H1 (cell line): ENCODE results near the gene EPN2. TPM values are rescaled to one million over a fixed set of nuclear protein-coding genes. Genes with fewer than 3 reads are reported as not detected.

ENCODE experiments used
- CTCF ChIA-PET: fragments of 300-600 bp; sonication (Branson Sonifier 250); formaldehyde crosslinking; loops from one replicate; lab custom pipeline; 2021; ENCODE audit not compliant: partially characterized antibody; lab: Charles Lee
- POLR2A ChIA-PET: fragments of 300-600 bp; sonication (Branson Sonifier 250); formaldehyde crosslinking; loops from one replicate; lab custom pipeline; 2021; ENCODE audit warnings: inconsistent platforms; ENCODE audit not compliant: partially characterized antibody; lab: Charles Lee
- DNase-seq, 2 experiments: peaks; one replicate each; pipeline versions ENCODE4 v3.0.0 to v3.0.0-alpha.2; 2010 to 2022; ENCODE audit warnings: low spot score in 2 of 2, low read depth in 1 of 2, mixed read lengths in 1 of 2
- FAIRE-seq: peaks from 2 replicates; lab custom pipeline; 2011; peaks lifted over from hg19 to GRCh38; lab: Jason Lieb, UNC
- H2AFZ ChIP-seq: 2 replicates; pipeline ENCODE4 v1.8.1; 2012; ENCODE audit warnings: low read length, inconsistent platforms
- H2AK5ac ChIP-seq: 2 replicates; pipeline ENCODE4 v1.6.1; 2013; ENCODE audit warnings: low read depth, low read length
- H2BK120ac ChIP-seq: replicated peaks from 2 replicates; pipeline ENCODE3; 2013; ENCODE audit warnings: low read depth, low read length, inconsistent platforms
- H2BK12ac ChIP-seq: 2 replicates; pipeline ENCODE4 v1.6.1; 2013; ENCODE audit warnings: low read depth, low read length
- H2BK15ac ChIP-seq: 2 replicates; pipeline ENCODE4 v1.6.1; 2013; ENCODE audit warnings: low read length
- H2BK20ac ChIP-seq: 2 replicates; pipeline ENCODE4 v1.6.1; 2013; ENCODE audit warnings: low read length
- H2BK5ac ChIP-seq: 2 replicates; pipeline ENCODE4 v1.6.1; 2013; ENCODE audit warnings: low read depth, low read length
- H3K14ac ChIP-seq: 2 replicates; pipeline ENCODE4 v1.6.1; 2013; ENCODE audit warnings: inconsistent platforms; ENCODE audit not compliant: insufficient read length
- H3K18ac ChIP-seq: 2 replicates; pipeline ENCODE4 v1.6.1; 2013; ENCODE audit warnings: low read length; ENCODE audit errors: extremely low read depth
- H3K23ac ChIP-seq: 2 replicates; pipeline ENCODE4 v1.6.1; 2013; ENCODE audit warnings: inconsistent platforms; ENCODE audit not compliant: insufficient read length
- H3K23me2 ChIP-seq: 2 replicates; pipeline ENCODE4 v1.6.1; 2013; ENCODE audit warnings: low read depth, low read length
- H3K27ac ChIP-seq: 2 replicates; pipeline ENCODE4 v1.6.1; 2011; ENCODE audit warnings: low read depth, low read length, inconsistent platforms
- H3K27me3 ChIP-seq, 4 experiments: replicated peaks in 1 of 4; 1 replicate in 1 of 4; 2 replicates in 3 of 4; pipeline versions ENCODE4 v1.6.1 to v1.8.1; 2011 to 2013; ENCODE audit warnings: low read length in 3 of 4, mild to moderate bottlenecking in 3 of 4, inconsistent platforms in 2 of 4, mixed read lengths in 2 of 4, moderate library complexity in 1 of 4; ENCODE audit not compliant: control insufficient read depth in 3 of 4, insufficient read depth in 3 of 4; ENCODE audit errors: extremely low read depth in 1 of 4
- H3K36me3 ChIP-seq, 4 experiments: 2 replicates each; pipeline versions ENCODE4 v1.6.1 to v1.8.1; 2011 to 2013; ENCODE audit warnings: mild to moderate bottlenecking in 4 of 4, low read length in 3 of 4, moderate library complexity in 2 of 4, control low read depth in 1 of 4, inconsistent platforms in 1 of 4; ENCODE audit not compliant: insufficient read depth in 4 of 4, control insufficient read depth in 2 of 4
- H3K4ac ChIP-seq: replicated peaks from 2 replicates; pipeline ENCODE3; 2013; ENCODE audit warnings: low read length, low read depth, mixed read lengths, inconsistent platforms; ENCODE audit not compliant: insufficient read length
- H3K4me1 ChIP-seq, 4 experiments: replicated peaks in 1 of 4; 1 replicate in 1 of 4; 2 replicates in 3 of 4; pipeline versions ENCODE4 v1.6.1 to v1.8.1; 2011 to 2013; ENCODE audit warnings: low read length in 3 of 4, inconsistent platforms in 2 of 4, mixed read lengths in 1 of 4; ENCODE audit not compliant: insufficient read depth in 4 of 4, control insufficient read depth in 3 of 4
- H3K4me2 ChIP-seq, 2 experiments: 2 replicates each; pipeline versions ENCODE4 v1.6.1 to v1.8.1; 2011 to 2013; ENCODE audit warnings: low read depth in 2 of 2, low read length in 2 of 2, control low read depth in 1 of 2, inconsistent platforms in 1 of 2, mild to moderate bottlenecking in 1 of 2; ENCODE audit not compliant: insufficient read depth in 1 of 2
- H3K4me3 ChIP-seq, 4 experiments: fragments of 200-600, 300-600 bp in 1 of 4; sonication (generic), shearing (Covaris generic), sonication (Bioruptor Twin) in 1 of 4; 2 replicates each; pipeline versions ENCODE4 v1.5.1 to v1.8.1; 2011 to 2016; ENCODE audit warnings: low read length in 4 of 4, low read depth in 3 of 4, control low read depth in 2 of 4, inconsistent platforms in 2 of 4, mild to moderate bottlenecking in 2 of 4, mixed read lengths in 1 of 4, moderate library complexity in 1 of 4; ENCODE audit not compliant: insufficient read depth in 2 of 4; ENCODE audit errors: extremely low read depth in 1 of 4
- H3K56ac ChIP-seq: replicated peaks from 2 replicates; pipeline ENCODE3; 2013; ENCODE audit warnings: low read depth, mild to moderate bottlenecking, mixed read lengths, low read length, inconsistent platforms; ENCODE audit not compliant: insufficient read length
- H3K79me1 ChIP-seq: 2 replicates; pipeline ENCODE4 v1.6.1; 2013; ENCODE audit warnings: low read depth, low read length, control low read depth
- H3K79me2 ChIP-seq, 2 experiments: 2 replicates each; pipeline versions ENCODE4 v1.6.1 to v1.8.1; 2012 to 2013; ENCODE audit warnings: low read length in 2 of 2, mild to moderate bottlenecking in 2 of 2, inconsistent platforms in 1 of 2; ENCODE audit not compliant: insufficient read depth in 2 of 2, control insufficient read depth in 1 of 2
- H3K9ac ChIP-seq, 4 experiments: replicated peaks in 1 of 4; 1 replicate in 1 of 4; 2 replicates in 3 of 4; pipeline versions ENCODE4 v1.6.1 to v1.8.1; 2011 to 2013; ENCODE audit warnings: low read depth in 3 of 4, low read length in 3 of 4, control low read depth in 2 of 4, mild to moderate bottlenecking in 2 of 4, moderate library complexity in 2 of 4, inconsistent platforms in 1 of 4; ENCODE audit errors: extremely low read depth in 1 of 4
- H3K9me3 ChIP-seq, 2 experiments: 2 replicates each; pipeline versions ENCODE4 v1.6.1 to v1.8.1; 2012 to 2013; ENCODE audit warnings: mild to moderate bottlenecking in 2 of 2, moderate library complexity in 2 of 2, control low read depth in 1 of 2, inconsistent platforms in 1 of 2, low read depth in 1 of 2, low read length in 1 of 2, mixed read lengths in 1 of 2; ENCODE audit not compliant: insufficient read depth in 2 of 2
- H4K20me1 ChIP-seq, 2 experiments: replicated peaks in 1 of 2; 2 replicates each; pipeline versions ENCODE3 to v1.8.1; 2011 to 2013; ENCODE audit warnings: inconsistent platforms in 2 of 2, low read length in 2 of 2, mild to moderate bottlenecking in 1 of 2; ENCODE audit not compliant: insufficient read depth in 2 of 2, control insufficient read depth in 1 of 2
- H4K5ac ChIP-seq: 2 replicates; pipeline ENCODE4 v1.6.1; 2013; ENCODE audit warnings: low read length, low read depth, mixed read lengths, inconsistent platforms; ENCODE audit not compliant: insufficient read length
- H4K8ac ChIP-seq: 2 replicates; pipeline ENCODE4 v1.8.0; 2013; ENCODE audit warnings: mild to moderate bottlenecking, moderate library complexity, low read length, inconsistent platforms; ENCODE audit not compliant: insufficient read depth; ENCODE audit errors: extremely low read depth
- H4K91ac ChIP-seq: replicated peaks from 2 replicates; pipeline ENCODE3; 2013; ENCODE audit warnings: low read length, mixed read lengths, inconsistent platforms; ENCODE audit not compliant: insufficient read length
- CBX8 ChIP-seq: fragments of 300-800, 300-1000 bp; sonication (generic); IDR thresholded peaks from 2 replicates; pipeline ENCODE4 v1.7.1; 2016; ENCODE audit warnings: low read depth, low read length, borderline replicate concordance
- EZH2 ChIP-seq: fragments of 200-600 bp; sonication (generic); IDR thresholded peaks from 2 replicates; pipeline ENCODE4 v1.7.1; 2012; ENCODE audit warnings: low read depth, mild to moderate bottlenecking, moderate library complexity, low read length, inconsistent platforms; ENCODE audit not compliant: severe bottlenecking
- GABPA ChIP-seq: IDR thresholded peaks from 2 replicates; pipeline ENCODE4 v1.6.1; 2011; ENCODE audit warnings: mild to moderate bottlenecking, low read length, moderate library complexity, borderline replicate concordance; ENCODE audit not compliant: insufficient read depth
- KDM1A ChIP-seq: fragments of 200-600, 300-600 bp; sonication (generic); IDR thresholded peaks from 2 replicates; pipeline ENCODE4 v1.7.1; 2016; ENCODE audit warnings: mild to moderate bottlenecking, low read length, borderline replicate concordance
- NRF1 ChIP-seq: IDR thresholded peaks from 2 replicates; pipeline ENCODE4 v1.6.1; 2011; ENCODE audit warnings: mild to moderate bottlenecking, low read depth, low read length, improper control_type of control experiment
- POLR2AphosphoS5 ChIP-seq: IDR thresholded peaks from 2 replicates; pipeline ENCODE4 v1.6.1; 2011; ENCODE audit warnings: low read depth, low read length
- RBBP5 ChIP-seq: IDR thresholded peaks from 2 replicates; pipeline ENCODE4 v1.7.1; 2012; ENCODE audit warnings: low read depth, mild to moderate bottlenecking, inconsistent platforms, low read length, moderate library complexity, borderline replicate concordance
- RXRA ChIP-seq: IDR thresholded peaks from 2 replicates; pipeline ENCODE4 v1.6.1; 2011; ENCODE audit warnings: low read depth, mild to moderate bottlenecking, low read length, moderate library complexity; ENCODE audit not compliant: insufficient read depth
- TBP ChIP-seq: IDR thresholded peaks from 2 replicates; pipeline ENCODE4 v1.6.1; 2011; ENCODE audit warnings: low read depth, low read length, improper control_type of control experiment
- WGBS, 2 experiments: shearing (Covaris generic) in 1 of 2; methylation state at CpG; one replicate each; pipeline versions ENCODE4 v1.1.6 to v1.1.7; 2013 to 2015; ENCODE audit warnings: low lambda C conversion rate in 2 of 2, mixed read lengths in 2 of 2, inconsistent platforms in 1 of 2, low coverage in 1 of 2, missing lambda C conversion rate in 1 of 2; ENCODE audit not compliant: insufficient replicate concordance in 2 of 2, insufficient coverage in 1 of 2, insufficient read length in 1 of 2; ENCODE audit errors: extremely low coverage in 1 of 2, missing lambda C conversion rate in 1 of 2; 5-methylcytosine and 5-hydroxymethylcytosine counted together
- polyA plus RNA-seq, 7 experiments: library from polyadenylated mRNA; depleted of rRNA in 3 of 7; stranded (reverse) in 5 of 7; unstranded in 2 of 7; fragments of >200 nt in 5 of 7; fragments of 200-250 nt in 2 of 7; gene quantifications; 1 replicate in 5 of 7; 2 replicates in 1 of 7; 4 replicates in 1 of 7; pipeline versions ENCODE4 v1.2.1 to v1.2.3, GENCODE V29; 2011 to 2013; ENCODE audit warnings: missing spikeins in 2 of 7, mixed read lengths in 2 of 7
- total RNA-seq: library from RNA; stranded (reverse); fragmentation: NEBNext Ultra II Directional; extraction: Animal tissue kit (Norgen Biotek cat#: 25700); gene quantifications from 2 replicates; pipeline ENCODE4 v1.2.1, GENCODE V29; 2021
- TF ChIP-seq, protein P1 (sequence below): IDR thresholded peaks from 2 replicates; pipeline ENCODE4 v1.6.1; 2012; ENCODE audit warnings: low read length, inconsistent platforms

EPN2 gene
- total and polyA plus RNA-seq, 2 of the 8 experiments (the other 6 are each of a cell fraction or from before 2014, with no cell fraction given): 28.7 to 55.8 TPM

DNA sequence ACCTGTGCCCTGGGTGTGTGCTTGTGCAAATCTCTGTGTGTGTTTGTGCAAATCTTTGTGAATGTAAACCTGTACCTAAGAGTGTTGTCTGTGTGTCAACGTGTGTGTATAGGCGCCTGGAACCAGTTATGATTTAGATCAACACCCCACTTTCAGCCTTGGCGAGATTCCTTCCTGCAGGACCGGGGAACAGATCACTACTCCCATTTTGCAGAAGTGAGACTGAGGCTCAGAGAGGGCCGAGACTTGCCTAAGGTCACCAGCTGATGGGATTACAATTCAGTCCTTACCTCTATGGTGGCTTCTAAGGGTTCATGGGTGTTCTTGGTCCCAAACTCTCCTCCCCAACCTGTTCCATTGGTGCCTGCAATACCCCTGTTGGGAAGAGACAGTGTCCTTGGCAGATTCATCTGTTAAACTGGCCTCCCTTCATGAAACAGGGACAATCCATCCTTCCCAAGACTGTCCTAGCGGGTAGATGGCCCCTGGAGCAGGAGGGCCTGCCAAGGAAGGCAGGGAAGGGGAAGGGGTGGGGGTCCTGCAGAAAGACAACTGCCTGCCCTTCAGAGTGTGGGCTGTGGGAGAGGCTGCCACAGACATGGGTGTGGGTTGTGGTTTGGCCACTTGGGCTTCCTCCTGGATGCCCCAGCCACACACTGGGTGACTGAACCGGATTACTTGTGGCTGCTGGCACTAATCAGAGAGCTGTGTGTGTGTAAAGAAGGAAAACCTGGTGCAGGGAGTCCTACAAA is 134.3 kb downstream of the EPN2 start:
- Histone ChIP-seq H3K23me2 (no peaks in the 10 kb centered on the region), H3K9ac (no peak overlapping the region), H3K18ac (no peak overlapping the region), H3K27ac (no peak overlapping the region), H3K4me2 (no peak overlapping the region), H3K9me3 (no peaks in the 10 kb centered on the region), H3K36me3 (no peaks in the 10 kb centered on the region), H3K4me3 (no peak overlapping the region), H3K79me2 (peaks cover 0 to 4% of the 10 kb centered on the region in 2 experiments; a peak in 1 of 4 replicates), H3K23ac (no peak overlapping the region), H3K4me1 (peaks cover 0 to 3% (median 2%) of the 10 kb centered on the region in 4 experiments; a peak in 5 of 7 replicates), H2AFZ (no peak overlapping the region), H2BK20ac (no peak overlapping the region), H2AK5ac (no peak overlapping the region; the same call in 1 of the 2 replicates), H4K20me1 (no peaks in the 10 kb centered on the region), H4K91ac (no peak overlapping the region), H2BK15ac (no peak overlapping the region), H3K27me3 (no peaks in the 10 kb centered on the region), H2BK12ac (peak overlapping the region; percentile 63; the same call in 1 of the 2 replicates), H3K79me1 (no peaks in the 10 kb centered on the region; the same call in 1 of the 2 replicates), H4K5ac (no peak overlapping the region), H2BK120ac (no peak overlapping the region), H3K4ac (no peak overlapping the region), H3K56ac (no peak overlapping the region), H4K8ac (no peak overlapping the region), H3K14ac (no peak overlapping the region), H2BK5ac (no peak overlapping the region)
- CTCF ChIA-PET: interaction anchor here (0.6 to 2.0 kb wide), 2 partner anchors 14 to 329 kb away, joined by 4 to 5 read pairs; no protein-coding TSS in a partner anchor
- DNase-seq (no peak), FAIRE-seq (no peak)
- WGBS, 2 experiments: 94% methylated on average over 7 of the region's 7 CpGs; no CpG with 5 or more reads in 1 of the 2 experiments
- POLR2A ChIA-PET: interaction anchor here (1.4 kb wide), 1 partner anchor 9 kb away, joined by 3 read pairs; the partner anchor contains the start of gene B9D1
- no peak for TF ChIP-seq RXRA
- no peak for TF ChIP-seq GABPA
- TF ChIP-seq EZH2: no peak
- TF ChIP-seq POLR2AphosphoS5: no peak
- no peak for TF ChIP-seq KDM1A
- TF ChIP-seq NRF1: no peak
- no peak for TF ChIP-seq TBP
- TF ChIP-seq, protein P1, sequence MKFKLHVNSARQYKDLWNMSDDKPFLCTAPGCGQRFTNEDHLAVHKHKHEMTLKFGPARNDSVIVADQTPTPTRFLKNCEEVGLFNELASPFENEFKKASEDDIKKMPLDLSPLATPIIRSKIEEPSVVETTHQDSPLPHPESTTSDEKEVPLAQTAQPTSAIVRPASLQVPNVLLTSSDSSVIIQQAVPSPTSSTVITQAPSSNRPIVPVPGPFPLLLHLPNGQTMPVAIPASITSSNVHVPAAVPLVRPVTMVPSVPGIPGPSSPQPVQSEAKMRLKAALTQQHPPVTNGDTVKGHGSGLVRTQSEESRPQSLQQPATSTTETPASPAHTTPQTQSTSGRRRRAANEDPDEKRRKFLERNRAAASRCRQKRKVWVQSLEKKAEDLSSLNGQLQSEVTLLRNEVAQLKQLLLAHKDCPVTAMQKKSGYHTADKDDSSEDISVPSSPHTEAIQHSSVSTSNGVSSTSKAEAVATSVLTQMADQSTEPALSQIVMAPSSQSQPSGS: no peak
- no peak for TF ChIP-seq CBX8
- TF ChIP-seq RBBP5: no peak
